HepG2 (cell line): ENCODE measurements around the gene GADD45A. TPM values are rescaled to one million over a fixed set of nuclear protein-coding genes. Genes with fewer than 3 reads are reported as not detected.

ENCODE experiments used
- ARNT ChIP-seq: fragments of 450-650 bp; IDR thresholded peaks from 2 replicates; pipeline ENCODE4 v1.6.1; 2017
- CBFB ChIP-seq: sonication (generic); formaldehyde crosslinking; IDR thresholded peaks from 2 replicates; pipeline ENCODE4 v1.4.0; 2020; ENCODE audit warnings: missing genetic modification reagents
- DPF2 ChIP-seq: sonication (generic); formaldehyde crosslinking; IDR thresholded peaks from 2 replicates; pipeline ENCODE4 v1.4.0; 2020; ENCODE audit warnings: mild to moderate bottlenecking, low read depth, missing genetic modification reagents, borderline replicate concordance
- FOXM1 ChIP-seq: sonication (generic); formaldehyde crosslinking; IDR thresholded peaks from 2 replicates; pipeline ENCODE4 v1.5.0; 2020; ENCODE audit warnings: missing genetic modification reagents
- HOXD1 ChIP-seq: sonication (generic); formaldehyde crosslinking; IDR thresholded peaks from 2 replicates; pipeline ENCODE4 v1.5.0; 2020; ENCODE audit warnings: missing genetic modification reagents
- JUND ChIP-seq: sonication (generic); formaldehyde crosslinking; IDR thresholded peaks from 2 replicates; pipeline ENCODE4 v1.8.0; 2022; ENCODE audit warnings: mild to moderate bottlenecking, missing genetic modification reagents
- MEIS1 ChIP-seq: sonication (generic); formaldehyde crosslinking; IDR thresholded peaks from 2 replicates; pipeline ENCODE4 v1.9.0; 2021; ENCODE audit warnings: mild to moderate bottlenecking, missing genetic modification reagents, moderate library complexity, borderline replicate concordance
- NFE2L1 ChIP-seq: sonication (generic); formaldehyde crosslinking; IDR thresholded peaks from 2 replicates; pipeline ENCODE4 v1.4.0; 2020; ENCODE audit warnings: missing genetic modification reagents, mild to moderate bottlenecking, borderline replicate concordance
- PAWR ChIP-seq: sonication (generic); formaldehyde crosslinking; IDR thresholded peaks from 2 replicates; pipeline ENCODE4 v1.4.0; 2020; ENCODE audit warnings: missing genetic modification reagents, mild to moderate bottlenecking, borderline replicate concordance
- SRF ChIP-seq: IDR thresholded peaks from 2 replicates; pipeline ENCODE4 v1.6.1; 2011; ENCODE audit warnings: mild to moderate bottlenecking, low read depth, low read length, moderate library complexity
- TAF1 ChIP-seq: sonication (generic); formaldehyde crosslinking; IDR thresholded peaks from 2 replicates; pipeline ENCODE4 v1.4.0; 2020; ENCODE audit warnings: missing genetic modification reagents
- TARDBP ChIP-seq: sonication (generic); formaldehyde crosslinking; IDR thresholded peaks from 2 replicates; pipeline ENCODE4 v1.8.0; 2022; ENCODE audit warnings: mild to moderate bottlenecking, missing genetic modification reagents
- TCF7 ChIP-seq: sonication (generic); IDR thresholded peaks from 2 replicates; pipeline ENCODE4 v1.6.1; 2016; ENCODE audit warnings: antibody characterized with exemption, low read depth
- WIZ ChIP-seq: sonication (generic); formaldehyde crosslinking; IDR thresholded peaks from 2 replicates; pipeline ENCODE4 v1.5.1; 2020; ENCODE audit warnings: mild to moderate bottlenecking, missing genetic modification reagents
- ZC3H13 ChIP-seq: sonication (generic); formaldehyde crosslinking; IDR thresholded peaks from 2 replicates; pipeline ENCODE4 v1.8.1; 2023; ENCODE audit warnings: mild to moderate bottlenecking, missing genetic modification reagents, moderate library complexity
- ZFP62 ChIP-seq: sonication (generic); formaldehyde crosslinking; IDR thresholded peaks from 2 replicates; pipeline ENCODE4 v1.4.0; 2020; ENCODE audit warnings: missing genetic modification reagents
- ZIK1 ChIP-seq: sonication (generic); formaldehyde crosslinking; IDR thresholded peaks from 2 replicates; pipeline ENCODE4 v1.5.0; 2020; ENCODE audit warnings: mild to moderate bottlenecking, low read depth, missing genetic modification reagents, borderline replicate concordance
- ZNF282 ChIP-seq: fragments of 450-650 bp; IDR thresholded peaks from 2 replicates; pipeline ENCODE4 v1.6.1; 2018; ENCODE audit not compliant: partially characterized antibody
- ZNF552 ChIP-seq: sonication (generic); formaldehyde crosslinking; IDR thresholded peaks from 2 replicates; pipeline ENCODE4 v1.9.0; 2022; ENCODE audit warnings: missing genetic modification reagents, mild to moderate bottlenecking, borderline replicate concordance
- polyA plus RNA-seq, 8 experiments: library from polyadenylated mRNA; depleted of rRNA in 3 of 8; stranded (reverse) in 7 of 8; unstranded in 1 of 8; fragments of >200 nt; fragmentation: Illumina TruSeq in 4 of 8; extraction: Trizol in 4 of 8; gene quantifications; 2 replicates each; pipeline versions ENCODE4 v1.2.1 to v1.2.3, GENCODE V29; 2011 to 2016; ENCODE audit warnings: low read depth in 4 of 8, missing spikeins in 1 of 8, mixed read lengths in 1 of 8; ENCODE audit not compliant: insufficient read depth in 1 of 8
- total RNA-seq, 5 experiments: library from RNA; depleted of rRNA; stranded (reverse); fragments of >200 nt; fragmentation: Illumina TruSeq; extraction: Trizol; gene quantifications; 2 replicates each; pipeline ENCODE4 v1.2.3, GENCODE V29; 2016; ENCODE audit warnings: low read depth in 1 of 5
- TF ChIP-seq, protein P1 (sequence below): IDR thresholded peaks from 2 replicates; pipeline ENCODE4 v1.6.1; 2016; ENCODE audit warnings: mild to moderate bottlenecking
- TF ChIP-seq, protein P2 (sequence below): sonication (generic); formaldehyde crosslinking; IDR thresholded peaks from 2 replicates; pipeline ENCODE4 v1.4.0; 2020; ENCODE audit warnings: mild to moderate bottlenecking, missing genetic modification reagents
- TF ChIP-seq, protein P3 (sequence below): sonication (generic); formaldehyde crosslinking; IDR thresholded peaks from 2 replicates; pipeline ENCODE4 v1.8.1; 2022; ENCODE audit warnings: mild to moderate bottlenecking, missing genetic modification reagents

GADD45A gene
- total and polyA plus RNA-seq, 2 of the 13 experiments (the other 11 are each of a cell fraction or from before 2014, with no cell fraction given) = 33.2 to 46.2 TPM

DNA sequence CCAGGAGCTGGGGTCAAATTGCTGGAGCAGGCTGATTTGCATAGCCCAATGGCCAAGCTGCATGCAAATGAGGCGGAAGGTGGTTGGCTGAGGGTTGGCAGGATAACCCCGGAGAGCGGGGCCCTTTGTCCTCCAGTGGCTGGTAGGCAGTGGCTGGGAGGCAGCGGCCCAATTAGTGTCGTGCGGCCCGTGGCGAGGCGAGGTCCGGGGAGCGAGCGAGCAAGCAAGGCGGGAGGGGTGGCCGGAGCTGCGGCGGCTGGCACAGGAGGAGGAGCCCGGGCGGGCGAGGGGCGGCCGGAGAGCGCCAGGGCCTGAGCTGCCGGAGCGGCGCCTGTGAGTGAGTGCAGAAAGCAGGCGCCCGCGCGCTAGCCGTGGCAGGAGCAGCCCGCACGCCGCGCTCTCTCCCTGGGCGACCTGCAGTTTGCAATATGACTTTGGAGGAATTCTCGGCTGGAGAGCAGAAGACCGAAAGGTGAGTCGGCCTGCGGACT lies at the start of gene GADD45A (continued):
- TF ChIP-seq ZNF282 (no peak), HOXD1 (CRISPR knock-in tag) (peak; percentile 56; the same call in 1 of the 2 replicates), TAF1 (CRISPR knock-in tag) (peak; percentile 100), FOXM1 (CRISPR knock-in tag) (no peak), WIZ (CRISPR knock-in tag) (no peak), NFE2L1 (CRISPR knock-in tag) (no peak), MEIS1 (CRISPR knock-in tag) (no peak), CBFB (CRISPR knock-in tag) (peak; percentile 83; the same call in 1 of the 2 replicates), ZNF552 (no peak), DPF2 (CRISPR knock-in tag) (no peak), SRF (no peak), ZFP62 (no peak), JUND (CRISPR knock-in tag) (peak; percentile 33; the same call in 1 of the 2 replicates), ZIK1 (CRISPR knock-in tag) (peak; percentile 82), TARDBP (peak; percentile 92), ZC3H13 (CRISPR knock-in tag) (peak; percentile 42; the same call in 1 of the 2 replicates), ARNT (no peak), PAWR (CRISPR knock-in tag) (no peak), TCF7 (no peak)
- TF ChIP-seq, protein P1, sequence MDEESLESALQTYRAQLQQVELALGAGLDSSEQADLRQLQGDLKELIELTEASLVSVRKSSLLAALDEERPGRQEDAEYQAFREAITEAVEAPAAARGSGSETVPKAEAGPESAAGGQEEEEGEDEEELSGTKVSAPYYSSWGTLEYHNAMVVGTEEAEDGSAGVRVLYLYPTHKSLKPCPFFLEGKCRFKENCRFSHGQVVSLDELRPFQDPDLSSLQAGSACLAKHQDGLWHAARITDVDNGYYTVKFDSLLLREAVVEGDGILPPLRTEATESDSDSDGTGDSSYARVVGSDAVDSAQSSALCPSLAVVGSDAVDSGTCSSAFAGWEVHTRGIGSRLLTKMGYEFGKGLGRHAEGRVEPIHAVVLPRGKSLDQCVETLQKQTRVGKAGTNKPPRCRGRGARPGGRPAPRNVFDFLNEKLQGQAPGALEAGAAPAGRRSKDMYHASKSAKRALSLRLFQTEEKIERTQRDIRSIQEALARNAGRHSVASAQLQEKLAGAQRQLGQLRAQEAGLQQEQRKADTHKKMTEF (CRISPR knock-in tag) = peak; percentile 94
- TF ChIP-seq, protein P2, sequence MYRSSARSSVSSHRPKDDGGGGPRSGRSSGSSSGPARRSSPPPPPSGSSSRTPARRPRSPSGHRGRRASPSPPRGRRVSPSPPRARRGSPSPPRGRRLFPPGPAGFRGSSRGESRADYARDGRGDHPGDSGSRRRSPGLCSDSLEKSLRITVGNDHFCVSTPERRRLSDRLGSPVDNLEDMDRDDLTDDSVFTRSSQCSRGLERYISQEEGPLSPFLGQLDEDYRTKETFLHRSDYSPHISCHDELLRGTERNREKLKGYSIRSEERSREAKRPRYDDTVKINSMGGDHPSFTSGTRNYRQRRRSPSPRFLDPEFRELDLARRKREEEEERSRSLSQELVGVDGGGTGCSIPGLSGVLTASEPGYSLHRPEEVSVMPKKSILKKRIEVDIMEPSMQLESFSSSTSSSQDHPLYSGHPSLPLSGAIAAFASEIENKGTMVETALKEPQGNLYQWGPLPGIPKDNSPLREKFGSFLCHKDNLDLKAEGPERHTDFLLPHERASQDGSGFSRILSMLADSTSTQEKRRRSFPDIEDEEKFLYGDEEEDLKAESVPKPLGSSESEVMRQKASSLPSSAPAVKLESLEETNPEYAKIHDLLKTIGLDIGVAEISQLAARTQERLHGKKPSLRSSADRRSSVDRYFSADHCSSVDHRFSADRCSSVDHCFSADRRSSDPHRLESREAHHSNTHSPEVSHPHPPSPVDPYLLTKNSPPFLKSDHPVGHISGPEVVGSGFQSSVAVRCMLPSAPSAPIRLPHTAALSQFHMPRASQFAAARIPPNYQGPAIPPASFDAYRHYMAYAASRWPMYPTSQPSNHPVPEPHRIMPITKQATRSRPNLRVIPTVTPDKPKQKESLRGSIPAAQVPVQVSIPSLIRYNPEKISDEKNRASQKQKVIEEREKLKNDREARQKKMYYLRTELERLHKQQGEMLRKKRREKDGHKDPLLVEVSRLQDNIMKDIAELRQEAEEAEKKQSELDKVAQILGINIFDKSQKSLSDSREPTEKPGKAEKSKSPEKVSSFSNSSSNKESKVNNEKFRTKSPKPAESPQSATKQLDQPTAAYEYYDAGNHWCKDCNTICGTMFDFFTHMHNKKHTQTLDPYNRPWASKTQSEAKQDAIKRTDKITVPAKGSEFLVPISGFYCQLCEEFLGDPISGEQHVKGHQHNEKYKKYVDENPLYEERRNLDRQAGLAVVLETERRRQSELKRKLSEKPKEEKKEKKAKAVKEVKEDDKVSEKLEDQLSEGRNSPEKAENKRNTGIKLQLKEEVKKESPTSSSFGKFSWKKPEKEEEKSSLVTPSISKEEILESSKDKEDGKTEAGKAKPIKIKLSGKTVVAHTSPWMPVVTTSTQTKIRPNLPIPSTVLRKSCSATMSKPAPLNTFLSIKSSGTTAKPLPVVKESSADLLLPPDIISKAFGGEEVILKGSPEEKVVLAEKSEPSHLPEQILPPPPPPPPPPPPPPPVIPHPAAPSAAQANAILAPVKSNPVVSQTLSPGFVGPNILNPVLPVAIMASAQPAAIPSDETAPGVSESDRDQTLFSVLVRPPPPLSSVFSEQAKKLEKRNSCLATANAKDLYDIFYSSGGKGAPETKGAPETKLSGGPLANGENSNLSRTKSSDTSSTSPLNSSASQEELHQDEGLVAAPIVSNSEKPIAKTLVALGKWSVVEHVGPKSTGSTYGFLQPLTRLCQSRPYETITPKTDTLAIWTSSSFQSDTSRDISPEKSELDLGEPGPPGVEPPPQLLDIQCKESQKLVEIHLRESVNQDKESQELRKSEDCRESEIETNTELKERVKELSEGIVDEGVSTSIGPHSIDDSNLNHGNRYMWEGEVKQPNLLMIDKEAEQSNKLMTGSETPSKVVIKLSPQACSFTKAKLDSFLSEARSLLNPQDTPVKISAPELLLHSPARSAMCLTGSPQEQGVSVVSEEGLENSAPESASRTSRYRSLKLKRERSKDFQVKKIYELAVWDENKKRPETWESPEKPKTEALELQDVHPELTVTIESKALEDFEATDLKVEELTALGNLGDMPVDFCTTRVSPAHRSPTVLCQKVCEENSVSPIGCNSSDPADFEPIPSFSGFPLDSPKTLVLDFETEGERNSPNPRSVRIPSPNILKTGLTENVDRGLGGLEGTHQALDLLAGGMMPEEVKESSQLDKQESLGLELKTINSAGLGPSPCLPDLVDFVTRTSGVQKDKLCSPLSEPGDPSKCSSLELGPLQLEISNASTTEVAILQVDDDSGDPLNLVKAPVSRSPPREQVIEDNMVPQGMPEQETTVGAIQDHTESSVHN (CRISPR knock-in tag) = no peak
- TF ChIP-seq, protein P3, sequence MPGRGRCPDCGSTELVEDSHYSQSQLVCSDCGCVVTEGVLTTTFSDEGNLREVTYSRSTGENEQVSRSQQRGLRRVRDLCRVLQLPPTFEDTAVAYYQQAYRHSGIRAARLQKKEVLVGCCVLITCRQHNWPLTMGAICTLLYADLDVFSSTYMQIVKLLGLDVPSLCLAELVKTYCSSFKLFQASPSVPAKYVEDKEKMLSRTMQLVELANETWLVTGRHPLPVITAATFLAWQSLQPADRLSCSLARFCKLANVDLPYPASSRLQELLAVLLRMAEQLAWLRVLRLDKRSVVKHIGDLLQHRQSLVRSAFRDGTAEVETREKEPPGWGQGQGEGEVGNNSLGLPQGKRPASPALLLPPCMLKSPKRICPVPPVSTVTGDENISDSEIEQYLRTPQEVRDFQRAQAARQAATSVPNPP (CRISPR knock-in tag) = peak; percentile 90; the same call in 1 of the 2 replicates
